Activated CD4-positive, alpha-beta T cell treated with anti-CD3 and anti-CD28 coated beads for 1 hour (primary cell): ENCODE data around the gene CHADL.
A peak's percentile ranks its signal among the peaks of the same experiment; 100 is the strongest.
"Not testable (repeated sequence)": the region's sequence is repeated elsewhere in the genome, so short reads cannot be mapped to it uniquely, and the experiment has no call there.

ENCODE experiments used
- DNase-seq: peaks from one replicate; pipeline ENCODE4 v3.0.0-alpha.2; 2020

Gene CHADL, protein sequence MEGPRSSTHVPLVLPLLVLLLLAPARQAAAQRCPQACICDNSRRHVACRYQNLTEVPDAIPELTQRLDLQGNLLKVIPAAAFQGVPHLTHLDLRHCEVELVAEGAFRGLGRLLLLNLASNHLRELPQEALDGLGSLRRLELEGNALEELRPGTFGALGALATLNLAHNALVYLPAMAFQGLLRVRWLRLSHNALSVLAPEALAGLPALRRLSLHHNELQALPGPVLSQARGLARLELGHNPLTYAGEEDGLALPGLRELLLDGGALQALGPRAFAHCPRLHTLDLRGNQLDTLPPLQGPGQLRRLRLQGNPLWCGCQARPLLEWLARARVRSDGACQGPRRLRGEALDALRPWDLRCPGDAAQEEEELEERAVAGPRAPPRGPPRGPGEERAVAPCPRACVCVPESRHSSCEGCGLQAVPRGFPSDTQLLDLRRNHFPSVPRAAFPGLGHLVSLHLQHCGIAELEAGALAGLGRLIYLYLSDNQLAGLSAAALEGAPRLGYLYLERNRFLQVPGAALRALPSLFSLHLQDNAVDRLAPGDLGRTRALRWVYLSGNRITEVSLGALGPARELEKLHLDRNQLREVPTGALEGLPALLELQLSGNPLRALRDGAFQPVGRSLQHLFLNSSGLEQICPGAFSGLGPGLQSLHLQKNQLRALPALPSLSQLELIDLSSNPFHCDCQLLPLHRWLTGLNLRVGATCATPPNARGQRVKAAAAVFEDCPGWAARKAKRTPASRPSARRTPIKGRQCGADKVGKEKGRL

DNA sequence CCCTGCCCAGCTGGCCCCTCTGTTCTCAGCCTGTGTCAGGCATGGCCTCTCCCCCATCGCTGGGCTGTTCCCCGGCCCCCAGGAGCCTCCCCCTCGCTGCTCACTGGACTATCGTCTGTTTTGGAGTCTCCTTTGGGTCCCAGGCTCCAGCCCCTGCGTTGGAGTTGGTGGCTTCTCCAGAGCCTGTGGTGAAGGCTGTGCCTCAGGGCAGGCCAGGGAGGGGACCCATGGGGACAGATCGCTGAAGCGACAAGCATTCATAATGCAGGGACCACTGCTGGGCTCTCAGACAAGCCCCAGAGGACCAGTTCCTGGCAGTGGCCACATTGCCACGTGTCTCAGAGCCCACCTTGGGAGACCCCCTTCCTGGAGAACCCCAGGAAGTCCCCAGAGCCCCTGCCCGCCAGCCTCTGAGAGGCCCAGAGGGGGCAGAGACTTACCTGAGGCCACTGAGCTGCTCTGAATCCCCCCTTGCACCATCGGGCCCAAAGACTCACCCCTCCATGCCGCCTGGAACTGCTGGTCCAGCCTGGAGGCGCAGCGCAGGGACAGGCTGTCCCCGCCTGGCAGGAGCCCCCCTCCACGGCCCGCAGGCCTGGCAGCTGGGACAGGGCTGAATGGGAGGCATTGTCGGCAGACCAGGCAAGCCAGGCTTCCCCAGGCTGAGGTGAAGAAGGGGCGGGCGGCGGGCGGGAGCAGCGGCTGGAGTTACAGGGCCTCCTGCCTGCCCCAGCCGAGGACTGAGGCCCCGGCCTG, at the start of gene CHADL:
CHADL (minus strand) TSS at position 555 of the 756 bp plus-strand sequence; CDS start at position 505, 50 bp downstream.
- no peak for DNase-seq

DNA sequence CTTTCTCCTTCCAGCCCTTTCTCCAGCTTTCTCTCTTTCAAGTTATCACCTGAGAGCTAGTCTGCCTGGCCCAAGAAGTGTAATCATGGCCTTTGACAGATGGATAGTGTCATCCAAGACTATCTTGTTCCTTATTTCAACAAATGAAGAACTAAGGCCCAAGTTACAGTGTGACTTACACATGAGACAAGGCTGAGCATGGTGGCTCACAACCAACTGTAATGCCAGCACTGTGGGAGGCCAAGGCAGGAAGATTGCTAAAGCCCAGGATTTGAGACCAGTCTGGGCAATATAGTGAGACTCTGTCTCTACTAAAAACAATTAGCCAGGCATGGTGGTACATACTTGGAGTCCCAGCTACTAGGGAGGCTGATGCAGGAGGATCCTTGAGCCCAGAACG, 48.9 kb upstream of the CHADL start:
- DNase-seq = no peak

DNA sequence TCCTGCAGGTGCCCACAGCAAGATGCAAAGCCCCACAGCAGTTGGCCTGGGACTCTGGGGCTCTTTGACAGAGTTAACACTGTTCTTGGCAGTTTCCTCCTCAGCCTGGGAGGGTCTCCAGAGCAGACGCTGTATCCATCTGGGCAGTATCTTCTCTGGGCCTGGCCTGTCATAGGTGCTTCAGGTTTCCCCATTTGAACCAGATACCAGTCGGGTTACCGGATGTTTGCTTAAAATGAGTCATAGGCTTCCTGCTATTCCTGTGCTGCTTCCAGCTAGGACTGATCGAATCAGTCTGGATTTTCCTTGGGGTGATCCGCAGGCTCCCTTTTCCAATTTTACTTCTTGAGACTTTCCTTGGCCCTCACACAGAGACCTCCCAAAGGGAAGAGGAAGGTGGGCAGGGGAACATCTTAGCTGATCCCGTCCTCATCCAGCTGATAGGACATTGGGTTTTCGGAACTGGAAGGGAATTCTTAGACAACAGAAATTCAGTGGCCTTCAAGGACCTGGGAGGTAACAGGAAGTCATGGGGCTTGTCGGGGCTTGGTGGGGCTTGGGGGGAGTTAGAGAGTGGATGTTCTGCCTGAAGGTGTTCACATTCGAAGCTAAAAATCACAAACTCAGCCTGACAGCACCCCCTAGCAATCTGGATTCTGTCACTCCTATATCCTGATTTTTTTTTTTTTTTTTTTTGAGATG, 47.7 kb upstream of the CHADL start:
- no peak for DNase-seq

DNA sequence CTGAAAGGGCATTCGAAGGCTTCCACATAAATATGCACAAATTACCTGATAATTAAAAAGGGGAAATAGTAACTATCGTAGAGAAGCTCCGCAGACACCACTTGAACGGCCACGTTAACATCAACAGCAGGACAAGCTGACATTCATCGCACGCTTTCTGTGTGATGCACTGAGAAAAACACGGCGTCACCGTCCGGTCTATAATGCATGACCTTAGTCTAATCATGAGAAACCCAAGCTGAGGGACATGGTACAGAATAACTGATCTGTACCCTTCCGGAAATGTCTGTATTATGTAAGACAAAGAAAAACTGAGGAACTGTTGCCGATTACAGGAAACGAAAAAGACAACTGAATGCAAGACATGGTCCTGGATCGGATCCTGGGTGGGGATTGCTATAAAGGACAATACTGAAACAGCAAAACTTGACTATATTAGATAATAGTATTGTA, 45.9 kb upstream of the CHADL start:
- DNase-seq = no peak

DNA sequence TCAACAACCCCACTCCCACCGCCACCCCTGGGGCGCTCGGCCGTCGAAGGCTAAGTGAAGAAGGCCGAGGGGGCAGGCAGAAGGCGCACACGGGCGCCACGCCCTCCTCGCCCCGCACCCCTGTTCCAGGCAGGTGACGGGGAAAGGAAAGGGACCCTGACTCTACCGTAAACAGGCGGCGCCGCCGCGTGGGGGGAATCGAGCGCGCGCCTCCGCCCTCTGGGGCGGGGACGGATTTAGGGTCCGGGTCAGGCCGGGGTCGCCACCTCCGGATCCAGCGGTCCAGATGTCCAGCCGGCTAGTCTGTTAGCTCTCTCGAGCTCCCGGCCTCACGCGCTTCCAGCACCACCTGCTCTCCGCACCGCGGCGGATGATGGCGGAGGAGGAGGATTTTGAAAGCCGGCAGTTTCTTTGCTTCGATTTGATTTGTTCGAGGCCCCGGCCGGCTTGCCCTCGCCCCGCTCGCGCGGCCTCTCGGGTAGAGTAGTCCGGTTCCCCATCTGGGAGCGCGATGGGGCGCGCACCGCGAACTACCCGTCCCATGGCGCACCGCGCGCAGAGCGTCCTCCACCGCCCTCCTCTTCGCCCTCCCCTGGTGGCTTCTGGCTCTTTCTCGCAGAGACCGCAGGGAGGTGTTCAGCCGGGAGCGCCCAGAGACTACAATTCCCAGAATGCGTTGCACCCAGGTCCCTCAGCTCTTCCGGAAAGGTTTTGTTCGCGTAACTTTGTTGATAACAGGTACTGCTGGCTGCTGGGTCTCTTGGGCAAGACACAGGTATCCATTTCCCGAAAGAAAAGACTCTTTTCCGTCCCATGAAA, 45.3 kb upstream of the CHADL start, which contains the start of gene RANGAP1:
RANGAP1 (minus strand) TSS at position 368 of the 819 bp plus-strand sequence. CDS start 5,143 bp downstream, outside the sequence.
- peak; percentile 98 for DNase-seq

DNA sequence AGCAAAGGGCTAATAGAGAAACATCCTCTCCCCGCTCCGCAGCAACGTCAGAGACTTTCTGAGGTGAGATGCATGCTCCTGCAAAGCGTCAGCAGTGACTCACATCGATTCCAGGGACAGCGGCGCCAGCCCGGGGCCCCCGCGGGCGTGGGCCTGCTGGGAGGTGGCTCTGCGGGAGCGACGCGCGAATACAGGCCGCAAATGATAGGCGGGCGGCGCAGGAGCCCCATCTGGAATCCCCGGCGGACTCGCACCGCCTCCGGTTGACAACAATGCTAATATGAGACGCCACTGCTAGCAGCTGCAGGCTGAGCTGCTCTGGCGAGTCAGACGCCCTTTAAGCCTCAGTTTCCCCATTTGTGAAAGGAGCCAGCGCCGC, 44.7 kb upstream of the CHADL start:
- peak; percentile 75 for DNase-seq

DNA sequence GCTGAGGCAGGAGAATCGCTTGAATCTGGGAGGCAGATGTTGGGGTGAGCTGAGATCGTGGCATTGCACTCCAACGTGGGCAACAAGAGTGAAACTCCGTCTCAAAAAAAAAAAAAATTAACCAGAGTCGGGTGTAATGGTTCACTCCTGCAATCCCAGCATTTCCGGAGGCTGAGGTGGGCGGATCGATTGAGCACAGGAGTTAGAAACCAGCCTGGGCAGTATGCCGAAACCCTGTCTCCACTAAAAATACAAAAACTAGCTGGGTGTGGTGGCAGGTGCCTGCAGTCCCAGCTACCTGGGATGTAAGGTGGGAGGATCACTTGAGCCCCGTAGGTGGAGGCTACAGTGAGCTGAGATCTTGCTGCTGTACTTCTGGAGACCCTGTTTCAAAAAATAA, 43.7 kb upstream of the CHADL start:
- no peak for DNase-seq

DNA sequence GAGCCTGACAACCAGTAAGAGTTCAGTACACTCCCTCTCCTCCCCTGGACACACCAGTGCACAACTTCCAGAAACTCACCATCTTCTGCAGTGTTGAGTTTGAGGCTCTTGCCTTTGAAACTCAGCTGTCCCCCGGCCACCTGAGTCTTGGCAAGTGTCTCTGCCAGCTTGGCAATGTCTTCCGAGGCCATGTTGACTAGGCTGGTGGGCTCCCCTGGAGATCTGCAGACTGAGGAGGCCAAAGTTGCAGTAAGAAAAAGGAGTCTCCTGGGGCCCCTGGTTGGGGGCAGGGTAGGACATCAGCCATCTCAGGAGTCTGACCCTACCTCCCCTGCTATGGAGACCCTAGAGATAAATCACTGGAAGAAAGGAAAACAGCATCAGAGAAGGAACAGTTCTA, 40.1 kb upstream of the CHADL start:
- no peak for DNase-seq

DNA sequence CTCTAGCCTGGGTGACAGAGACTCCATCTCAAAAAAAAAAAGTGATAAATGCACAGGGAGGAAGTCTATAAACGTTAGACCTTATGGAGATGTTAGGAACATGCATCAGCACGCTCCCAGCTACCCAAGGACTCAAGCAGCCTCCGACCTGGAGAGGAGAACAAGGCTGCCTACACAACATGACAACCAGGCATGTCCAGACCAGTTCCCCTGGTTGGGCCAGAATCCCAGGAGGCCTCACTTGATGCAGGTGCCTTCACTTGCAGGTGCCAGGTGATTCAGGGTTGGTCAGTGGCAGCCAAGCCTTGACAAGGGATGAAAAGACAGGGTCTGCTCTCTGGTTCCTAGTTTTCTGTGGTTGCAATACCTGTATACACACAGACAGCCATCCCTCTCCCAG, 39.3 kb upstream of the CHADL start:
- DNase-seq = no peak

DNA sequence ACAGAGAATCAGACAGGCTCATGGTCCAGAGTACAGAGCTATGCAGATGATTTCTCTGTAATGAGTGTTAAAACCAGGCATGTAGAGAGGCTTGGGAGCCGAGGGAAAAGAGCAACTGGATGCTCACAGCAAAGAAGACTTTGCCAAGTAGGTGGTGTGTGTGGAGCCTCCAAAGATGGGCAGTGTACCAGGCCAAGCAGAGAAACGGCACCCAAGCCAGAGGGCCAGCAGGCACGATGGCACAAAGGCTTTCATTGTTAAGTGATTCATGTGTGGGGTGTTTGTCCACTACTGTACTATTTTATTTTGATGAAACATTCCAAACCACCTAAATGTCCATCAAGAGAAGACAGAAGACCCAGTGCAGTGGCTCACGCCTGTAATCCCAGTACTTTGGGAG, 34.1 kb upstream of the CHADL start:
- DNase-seq = no peak

DNA sequence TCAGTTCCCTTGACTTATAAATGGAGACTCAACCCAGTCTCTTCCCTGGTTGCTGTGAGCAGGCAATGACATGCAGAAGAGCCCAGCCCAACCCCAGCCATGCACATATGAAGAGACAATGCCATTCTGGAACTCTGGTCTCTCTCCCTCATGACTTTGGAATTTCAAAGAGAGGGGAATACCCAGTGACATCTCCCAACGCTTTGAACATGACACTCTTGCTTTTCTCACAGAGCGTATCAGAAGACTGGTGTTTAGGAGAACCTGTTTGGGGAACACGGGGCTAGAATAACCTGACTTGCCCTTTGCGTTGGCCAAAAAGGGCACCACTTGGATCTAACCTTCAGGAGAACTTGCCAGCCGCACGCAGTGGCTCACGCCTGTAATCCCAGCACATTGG, 32.4 kb upstream of the CHADL start:
- no peak for DNase-seq

DNA sequence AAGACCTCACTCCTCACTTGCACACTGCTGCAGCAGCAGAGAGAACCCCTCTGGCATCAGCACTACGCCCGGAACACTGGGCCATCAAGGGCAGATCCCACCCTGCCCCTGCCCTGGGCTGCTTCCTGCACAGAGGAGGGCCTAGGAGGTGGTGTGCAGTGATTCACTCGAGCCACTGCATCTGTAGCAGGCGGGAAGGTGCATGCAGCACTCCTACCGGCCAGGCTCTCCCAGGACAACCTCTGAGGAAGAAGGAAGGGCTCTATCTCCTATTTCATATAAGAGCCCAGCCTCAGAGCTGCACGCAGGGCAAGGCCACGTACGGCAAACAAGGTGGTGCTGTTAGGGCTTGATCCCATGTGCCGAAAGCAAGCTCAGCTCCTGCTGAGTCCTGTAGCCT, 31.1 kb upstream of the CHADL start:
- no peak for DNase-seq

DNA sequence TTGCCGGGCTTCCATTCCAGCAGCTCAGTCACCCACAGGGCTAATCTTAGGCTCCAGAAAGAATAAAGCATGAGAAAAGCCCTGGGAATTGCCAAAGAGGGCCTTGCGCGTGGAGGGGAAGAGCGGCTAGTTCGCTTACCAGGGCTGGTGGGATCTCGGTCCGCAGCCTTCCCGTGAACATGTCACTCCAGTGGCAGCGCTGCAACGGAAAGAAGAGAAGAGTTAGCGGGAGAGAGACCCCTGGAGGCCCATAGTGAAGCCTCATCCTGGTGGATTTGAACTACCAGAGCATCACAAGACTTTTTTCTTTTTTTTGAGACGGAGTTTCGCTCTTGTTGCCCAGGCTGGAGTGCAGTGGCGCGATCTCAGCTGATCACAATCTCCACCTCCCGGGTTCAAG, 27.2 kb upstream of the CHADL start:
- no peak for DNase-seq

DNA sequence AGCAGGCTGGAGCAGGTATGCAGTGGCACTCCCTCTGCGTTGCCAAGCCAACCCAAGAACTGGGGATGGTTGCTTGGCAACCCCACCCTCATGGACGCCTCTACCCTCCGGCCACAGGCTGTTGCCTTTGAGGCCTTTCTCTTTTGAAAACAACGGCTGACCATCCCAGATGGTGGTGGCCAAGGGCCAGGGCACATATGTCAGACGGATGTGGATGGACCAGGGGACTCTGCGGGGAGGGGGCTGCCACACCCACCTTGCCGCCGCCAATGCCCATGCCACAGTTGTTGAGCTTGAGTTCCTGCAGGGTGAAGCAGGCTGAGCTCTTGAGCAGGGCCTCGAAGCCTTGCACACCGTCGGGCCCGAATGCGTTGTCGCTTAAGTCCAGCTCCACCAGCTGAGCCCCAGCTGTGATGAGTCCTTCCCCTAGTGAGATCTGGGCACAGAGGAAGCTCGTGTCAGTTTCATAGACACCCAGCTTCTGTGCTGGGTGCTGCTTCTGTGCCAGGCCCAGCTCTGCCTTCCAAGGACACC, 23.7 kb upstream of the CHADL start:
- no peak for DNase-seq

DNA sequence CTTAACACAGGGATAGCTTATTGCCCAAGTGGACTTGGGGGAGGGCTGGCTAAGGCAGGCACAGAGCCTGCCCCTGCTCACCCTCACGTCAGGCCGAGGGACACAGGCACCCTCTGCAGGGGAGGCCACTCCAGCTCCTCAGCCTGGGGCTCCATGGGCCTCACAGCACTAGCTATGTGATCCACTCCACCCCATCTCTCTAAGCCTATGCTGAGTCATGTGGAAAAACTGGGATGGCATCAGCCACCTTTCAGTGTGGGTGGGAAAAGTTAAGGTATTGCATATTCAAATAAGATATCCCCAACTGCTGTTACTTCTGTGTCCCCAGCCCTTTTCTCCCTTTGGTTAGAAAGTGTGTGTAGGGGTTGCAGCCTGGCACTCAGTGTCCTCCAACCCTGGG, 23.0 kb upstream of the CHADL start:
- DNase-seq = no peak

DNA sequence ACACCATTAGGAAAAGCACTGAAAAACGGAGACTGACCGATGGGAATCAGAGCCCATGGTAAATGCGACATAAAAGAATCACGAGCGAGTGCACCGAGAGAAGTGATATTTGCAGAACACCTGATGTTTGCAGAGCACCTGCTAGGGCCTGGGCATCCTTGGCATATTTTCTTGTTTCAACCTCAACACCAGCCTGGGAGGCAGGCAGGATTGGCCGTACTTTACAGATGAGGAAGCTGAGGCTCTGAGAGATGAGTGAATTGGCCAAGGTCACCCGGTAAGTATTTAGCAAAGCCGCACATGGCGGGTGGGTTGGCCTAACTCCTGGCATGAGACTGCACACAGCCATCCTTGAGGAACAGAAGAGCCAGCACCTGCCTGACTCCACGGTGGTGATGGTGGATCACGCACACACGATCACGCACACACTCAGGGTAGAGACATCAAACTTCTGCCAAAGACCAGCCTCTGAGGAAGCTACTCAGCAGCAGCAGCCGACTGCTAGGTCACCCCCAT, 21.6 kb upstream of the CHADL start:
- no peak for DNase-seq

DNA sequence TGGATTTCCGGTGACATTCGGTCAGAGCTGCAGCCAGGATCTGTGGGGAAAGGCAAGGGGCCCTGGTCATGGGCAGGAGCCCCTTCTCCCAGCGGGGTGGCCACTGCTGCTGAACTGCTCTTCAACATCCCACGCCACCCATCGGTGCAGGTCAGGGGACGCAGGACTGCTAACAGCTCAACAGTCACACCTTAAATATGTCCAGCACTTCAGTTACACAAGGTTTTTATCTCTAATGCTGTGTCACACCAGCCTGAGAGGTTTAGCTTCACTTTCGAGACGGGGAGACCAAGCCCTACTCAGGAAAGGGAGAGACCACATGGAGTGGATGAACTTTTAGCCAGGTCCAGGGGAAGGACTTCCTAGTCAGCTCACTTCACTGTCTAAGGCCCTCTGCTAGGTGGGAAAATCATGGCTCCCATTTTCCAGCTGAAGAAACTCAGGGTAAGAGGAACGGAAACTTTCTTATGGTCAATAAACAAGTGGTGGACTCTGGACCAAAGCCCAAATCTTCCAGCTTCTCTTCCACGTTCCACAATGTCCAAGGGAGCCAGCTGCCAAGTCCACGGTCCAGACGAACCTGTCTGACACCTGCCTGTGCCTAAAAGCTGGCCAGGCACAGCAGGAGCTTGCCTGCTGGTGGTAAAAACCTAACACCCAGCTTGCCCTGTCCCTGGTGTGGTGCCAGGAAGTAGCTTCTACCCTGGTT, 21.0 kb upstream of the CHADL start:
- DNase-seq = no peak

DNA sequence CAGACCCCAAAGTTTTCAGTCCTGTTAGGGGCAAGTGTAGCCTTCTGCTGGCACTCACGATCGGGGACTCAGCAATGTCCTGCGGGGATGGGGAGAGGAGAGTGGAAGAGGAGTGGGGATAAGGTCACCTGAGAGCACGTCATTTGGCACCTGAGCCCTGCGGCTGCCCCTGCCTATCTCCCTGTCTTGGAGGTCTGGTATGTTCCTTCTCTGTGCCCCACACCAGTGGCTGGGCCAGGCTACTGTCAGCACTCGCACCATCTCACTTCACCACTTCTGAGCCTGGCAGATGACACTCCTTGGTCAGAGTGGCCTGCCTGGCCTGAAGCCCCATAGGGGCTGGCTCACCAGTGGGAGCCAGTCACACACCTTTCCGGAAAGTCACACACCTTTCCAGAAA, 20.1 kb upstream of the CHADL start:
- no peak for DNase-seq

DNA sequence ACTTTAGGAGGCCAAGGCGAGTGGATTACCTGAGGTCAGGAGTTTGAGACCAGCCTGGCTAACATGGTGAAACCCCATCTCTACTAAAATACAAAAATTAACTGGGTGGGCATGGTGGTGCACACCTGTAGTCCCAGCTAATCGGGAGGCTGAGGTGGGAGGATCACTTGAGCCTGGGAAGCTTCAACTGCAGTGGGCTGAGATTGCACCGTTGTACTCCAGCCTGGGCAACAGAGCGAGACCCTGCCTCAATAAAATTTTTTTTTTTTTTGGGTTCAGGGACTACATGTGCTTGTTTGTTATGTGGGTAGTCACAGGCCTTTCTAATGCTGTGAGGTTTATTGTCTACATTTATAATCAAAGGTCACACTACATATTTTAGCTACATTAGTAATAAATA, 19.0 kb upstream of the CHADL start:
- DNase-seq = not testable (repeated sequence)

DNA sequence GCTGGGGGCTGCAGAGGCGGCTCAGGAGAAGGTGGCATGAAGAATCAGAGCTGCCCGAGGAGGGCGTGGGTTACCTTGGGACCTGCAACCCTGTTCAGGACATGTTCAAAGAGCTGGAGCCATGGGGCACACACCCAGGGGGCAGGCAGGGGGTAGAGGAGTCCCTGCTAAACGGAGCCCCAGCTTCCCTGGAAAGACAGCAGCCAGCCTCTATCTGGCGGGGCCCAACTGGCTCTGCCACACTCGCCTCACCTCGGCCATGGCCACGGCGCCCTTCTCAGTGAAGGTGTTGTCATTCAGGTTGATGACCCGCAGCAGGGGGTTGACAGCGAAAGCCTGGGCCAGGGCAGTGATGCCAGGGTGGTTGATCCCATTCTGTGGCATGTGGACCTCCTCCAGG, 17.0 kb upstream of the CHADL start:
- no peak for DNase-seq
